Epithelial cell of esophagus (primary cell): Measurements from ENCODE around the gene UTP14A.

Source experiments
- DNase-seq: peaks from one replicate; pipeline ENCODE4 v3.0.0; 2010; ENCODE audit warnings: low read depth
- H3K4me3 ChIP-seq: 2 replicates; pipeline ENCODE4 v1.5.1; 2011; ENCODE audit warnings: mild to moderate bottlenecking, low read length, control low read depth
- CTCF ChIP-seq: IDR thresholded peaks from 2 replicates; pipeline ENCODE4 v1.5.1; 2011; ENCODE audit warnings: low read depth, mild to moderate bottlenecking, low read length, control low read depth, inconsistent platforms; ENCODE audit not compliant: insufficient read depth; ENCODE audit errors: missing control alignments

Gene UTP14A

GRCh38 chrX:129958083-129958465 is 52.1 kb downstream of the UTP14A start:
- no peak overlapping the region for H3K4me3 ChIP-seq
- TF ChIP-seq CTCF, result no peak

GRCh38 chrX:129958814-129959492 is 53.0 kb downstream of the UTP14A start:
- H3K4me3 ChIP-seq, result no peak overlapping the region
- peak; percentile 19 for DNase-seq
- TF ChIP-seq CTCF, result no peak

More at GRCh38 chrX:129958083-129958465, 52.1 kb downstream of the UTP14A start:
- no peak for DNase-seq

GRCh38 chrX:129959493-129959832 is 53.5 kb downstream of the UTP14A start:
- TF ChIP-seq CTCF, result no peak
- no peak overlapping the region for H3K4me3 ChIP-seq
- peak; percentile 53 for DNase-seq

- no peak overlapping the region for H3K4me3 ChIP-seq
- DNase-seq, result peak; percentile 60
Observed at GRCh38 chrX:129961180-129962083, 55.5 kb downstream of the UTP14A start.

GRCh38 chrX:129963729-129964128 is 57.8 kb downstream of the UTP14A start:
- DNase-seq, result no peak
- no peak overlapping the region for H3K4me3 ChIP-seq
- TF ChIP-seq CTCF, result no peak

More at GRCh38 chrX:129961180-129962083, 55.5 kb downstream of the UTP14A start:
- no peak for TF ChIP-seq CTCF

GRCh38 chrX:129965166-129965565 is 59.2 kb downstream of the UTP14A start:
- DNase-seq, result no peak
- TF ChIP-seq CTCF, result no peak
- no peak overlapping the region for H3K4me3 ChIP-seq
